Hepatocyte (in vitro differentiated cells): Measurements from ENCODE around the gene FGF21.

Experiments used
- EZH2 ChIP-seq: fragments of 200-600 bp; sonication (generic); IDR thresholded peaks from 2 replicates; pipeline ENCODE4 v1.6.1; 2016; ENCODE audit warnings: antibody characterized with exemption, mild to moderate bottlenecking, borderline replicate concordance
- EZH2phosphoT487 ChIP-seq: fragments of 200-600 bp; sonication (generic); IDR thresholded peaks from one replicate; pipeline ENCODE4 v1.6.1; 2018; ENCODE audit warnings: antibody characterized with exemption, mild to moderate bottlenecking, low read depth, moderate library complexity; ENCODE audit not compliant: unreplicated experiment, severe bottlenecking
- TF ChIP-seq, protein P1 (sequence below): fragments of 200-600 bp; sonication (generic); IDR thresholded peaks from 2 replicates; pipeline ENCODE4 v1.5.1; 2016; ENCODE audit warnings: antibody characterized with exemption, mild to moderate bottlenecking; ENCODE audit not compliant: poor library complexity

- TF ChIP-seq EZH2 (no peak), EZH2phosphoT487 (no peak)
- TF ChIP-seq, protein P1, sequence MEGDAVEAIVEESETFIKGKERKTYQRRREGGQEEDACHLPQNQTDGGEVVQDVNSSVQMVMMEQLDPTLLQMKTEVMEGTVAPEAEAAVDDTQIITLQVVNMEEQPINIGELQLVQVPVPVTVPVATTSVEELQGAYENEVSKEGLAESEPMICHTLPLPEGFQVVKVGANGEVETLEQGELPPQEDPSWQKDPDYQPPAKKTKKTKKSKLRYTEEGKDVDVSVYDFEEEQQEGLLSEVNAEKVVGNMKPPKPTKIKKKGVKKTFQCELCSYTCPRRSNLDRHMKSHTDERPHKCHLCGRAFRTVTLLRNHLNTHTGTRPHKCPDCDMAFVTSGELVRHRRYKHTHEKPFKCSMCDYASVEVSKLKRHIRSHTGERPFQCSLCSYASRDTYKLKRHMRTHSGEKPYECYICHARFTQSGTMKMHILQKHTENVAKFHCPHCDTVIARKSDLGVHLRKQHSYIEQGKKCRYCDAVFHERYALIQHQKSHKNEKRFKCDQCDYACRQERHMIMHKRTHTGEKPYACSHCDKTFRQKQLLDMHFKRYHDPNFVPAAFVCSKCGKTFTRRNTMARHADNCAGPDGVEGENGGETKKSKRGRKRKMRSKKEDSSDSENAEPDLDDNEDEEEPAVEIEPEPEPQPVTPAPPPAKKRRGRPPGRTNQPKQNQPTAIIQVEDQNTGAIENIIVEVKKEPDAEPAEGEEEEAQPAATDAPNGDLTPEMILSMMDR = no peak
These were observed 463 bp downstream of the FGF21 start for GRCh38 chr19:48755787-48756186.
